AG10803 (cell line): Measurements from ENCODE around the gene PER1.

ENCODE experiments used
- DNase-seq: peaks from one replicate; pipeline ENCODE4 v3.0.0; 2010; ENCODE audit warnings: low read depth
- H3K4me3 ChIP-seq: 2 replicates; pipeline ENCODE4 v1.5.1; 2011; ENCODE audit warnings: mild to moderate bottlenecking, low read length, control low read depth
- TF ChIP-seq, protein P1 (sequence below): conservative IDR thresholded peaks from 2 replicates; pipeline ENCODE4 v1.5.1; 2011; ENCODE audit warnings: mild to moderate bottlenecking, low read length, control low read depth, inconsistent platforms

PER1 gene

DNA sequence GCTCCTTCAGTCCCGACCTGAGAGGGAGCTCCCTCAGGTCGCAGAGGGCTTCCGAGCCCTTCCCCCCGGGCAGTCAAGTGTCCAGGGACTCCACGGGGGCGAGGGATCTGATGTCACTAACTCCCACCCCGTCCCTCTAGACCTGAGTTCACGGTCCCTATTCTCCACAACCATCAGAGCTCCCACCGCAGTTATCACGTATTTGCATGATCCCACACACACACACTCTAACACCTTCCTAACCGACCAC lies 3.7 kb upstream of the PER1 start:
- no peak for DNase-seq
- peak overlapping the region; percentile 84 for H3K4me3 ChIP-seq
- TF ChIP-seq, protein P1, sequence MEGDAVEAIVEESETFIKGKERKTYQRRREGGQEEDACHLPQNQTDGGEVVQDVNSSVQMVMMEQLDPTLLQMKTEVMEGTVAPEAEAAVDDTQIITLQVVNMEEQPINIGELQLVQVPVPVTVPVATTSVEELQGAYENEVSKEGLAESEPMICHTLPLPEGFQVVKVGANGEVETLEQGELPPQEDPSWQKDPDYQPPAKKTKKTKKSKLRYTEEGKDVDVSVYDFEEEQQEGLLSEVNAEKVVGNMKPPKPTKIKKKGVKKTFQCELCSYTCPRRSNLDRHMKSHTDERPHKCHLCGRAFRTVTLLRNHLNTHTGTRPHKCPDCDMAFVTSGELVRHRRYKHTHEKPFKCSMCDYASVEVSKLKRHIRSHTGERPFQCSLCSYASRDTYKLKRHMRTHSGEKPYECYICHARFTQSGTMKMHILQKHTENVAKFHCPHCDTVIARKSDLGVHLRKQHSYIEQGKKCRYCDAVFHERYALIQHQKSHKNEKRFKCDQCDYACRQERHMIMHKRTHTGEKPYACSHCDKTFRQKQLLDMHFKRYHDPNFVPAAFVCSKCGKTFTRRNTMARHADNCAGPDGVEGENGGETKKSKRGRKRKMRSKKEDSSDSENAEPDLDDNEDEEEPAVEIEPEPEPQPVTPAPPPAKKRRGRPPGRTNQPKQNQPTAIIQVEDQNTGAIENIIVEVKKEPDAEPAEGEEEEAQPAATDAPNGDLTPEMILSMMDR: no peak

DNA sequence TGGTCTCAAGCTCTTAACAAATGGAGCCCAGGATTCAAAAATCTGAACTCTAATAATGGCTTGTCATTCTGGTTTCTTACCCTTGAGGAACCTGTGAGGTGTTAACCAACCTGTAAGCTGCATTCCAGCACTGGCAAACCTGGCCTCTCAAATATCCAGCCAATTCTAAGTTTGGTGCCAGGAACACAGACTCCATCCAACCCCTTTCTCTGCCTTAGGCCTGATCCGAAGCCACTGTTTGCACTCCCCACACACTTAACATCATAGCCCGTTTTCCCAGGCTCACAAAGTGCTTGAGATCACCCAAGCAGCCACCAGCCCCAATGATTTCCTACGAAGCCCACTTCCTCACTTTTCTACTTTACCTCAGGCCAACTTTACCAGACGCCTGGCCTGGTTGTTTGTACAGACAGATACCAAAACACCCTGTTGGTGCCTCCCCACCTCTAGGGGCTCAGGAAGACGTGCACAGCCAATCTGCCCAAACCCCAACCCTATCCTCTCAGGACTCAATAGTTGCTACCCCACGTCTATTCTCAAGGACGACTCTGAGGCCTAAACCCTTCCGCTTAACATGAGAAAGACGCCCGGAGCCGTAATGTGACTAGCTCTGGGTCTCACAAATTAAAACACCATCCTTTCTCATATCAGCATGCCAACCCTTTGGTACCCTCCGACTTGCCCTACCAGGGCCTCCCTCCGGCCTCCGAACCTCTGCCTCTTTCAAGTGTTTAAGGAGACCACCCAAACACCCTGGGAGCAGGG lies 3.2 kb upstream of the PER1 start:
- DNase-seq: no peak

DNA sequence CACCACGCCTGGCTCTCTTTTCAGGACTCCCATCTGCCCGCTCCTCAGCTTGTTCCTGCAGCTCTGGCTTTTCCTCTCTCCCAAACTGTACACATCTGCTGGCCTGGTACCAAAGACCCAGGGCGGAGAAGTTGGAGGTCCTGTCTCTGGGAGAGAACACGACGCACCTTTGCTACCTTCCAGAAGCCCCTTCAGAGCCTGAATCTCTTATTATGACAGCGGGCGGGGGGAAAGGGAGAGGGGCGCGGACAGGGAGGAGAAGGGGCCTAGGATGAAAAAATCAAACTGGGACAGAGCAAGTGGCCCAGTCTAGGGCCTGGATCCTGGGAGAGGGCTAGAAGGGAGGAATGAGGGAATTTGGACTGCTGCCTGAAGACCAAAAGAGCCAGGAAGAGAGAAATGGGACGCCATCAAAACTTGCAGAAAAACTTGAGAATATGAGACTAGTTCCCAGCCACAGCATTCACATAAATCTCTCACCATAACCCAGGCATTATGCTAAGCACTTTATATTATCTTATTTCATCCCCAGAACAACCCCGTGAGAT lies 2.5 kb upstream of the PER1 start:
- TF ChIP-seq, protein P1: no peak
- H3K4me3 ChIP-seq: peak overlapping the region; percentile 84
- no peak for DNase-seq

More for the DNA sequence above, 3.2 kb upstream of the PER1 start:
- peak overlapping the region; percentile 84 for H3K4me3 ChIP-seq
- TF ChIP-seq, protein P1: no peak

DNA sequence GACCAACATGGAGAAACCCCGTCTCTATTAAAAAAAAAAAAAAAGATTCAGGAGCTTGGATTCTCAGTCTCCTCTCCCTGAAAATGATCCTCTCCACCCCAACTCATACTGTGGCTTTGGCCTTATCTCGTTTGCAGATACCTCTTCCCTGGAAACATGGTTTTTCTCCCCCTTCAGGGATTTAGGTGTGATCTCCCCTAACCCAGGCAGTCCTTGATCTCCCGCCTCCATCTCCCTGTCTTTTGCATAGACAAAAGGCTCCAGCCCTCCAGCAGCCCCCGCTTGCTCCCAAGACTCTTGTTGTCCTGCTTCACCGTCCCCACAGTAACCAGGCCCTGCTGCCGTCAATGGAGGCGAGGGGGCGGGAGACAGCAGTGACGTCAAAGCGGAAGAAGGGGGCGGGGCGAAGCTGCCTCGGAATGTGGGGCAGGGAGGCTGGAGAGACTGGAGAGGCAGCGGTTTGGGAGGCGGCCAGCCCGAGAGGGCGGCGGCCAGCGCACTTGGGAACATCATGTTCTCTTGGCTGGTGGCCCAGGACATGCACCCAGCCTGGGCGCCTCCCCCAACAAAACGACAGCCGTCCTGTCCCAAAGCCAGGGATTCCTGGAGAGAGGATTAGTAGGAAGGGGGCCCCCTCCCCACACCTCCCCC lies 1.9 kb upstream of the PER1 start:
- TF ChIP-seq, protein P1: no peak
- H3K4me3 ChIP-seq: peak overlapping the region; percentile 51
- peak; percentile 99 for DNase-seq

DNA sequence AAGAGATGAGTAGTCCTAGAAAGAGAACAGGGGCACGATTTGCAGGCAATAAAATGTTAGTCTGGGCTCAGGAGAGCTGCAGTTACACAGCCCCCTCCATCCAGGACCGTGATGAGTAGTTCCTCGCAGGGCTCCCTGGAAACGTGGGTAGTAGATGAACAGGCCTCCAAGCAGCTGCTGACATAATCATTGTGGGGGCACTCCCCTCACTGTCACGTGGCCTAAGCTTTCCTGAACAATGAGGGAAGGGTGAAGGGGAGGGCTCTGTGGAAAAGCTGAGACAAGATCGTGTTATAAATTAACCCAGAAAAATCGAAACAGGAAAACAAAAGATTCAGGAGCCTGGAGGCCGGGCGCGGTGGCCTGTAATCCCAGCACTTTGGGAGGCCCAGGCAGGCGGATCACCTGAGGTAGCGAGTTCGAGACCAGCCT lies 1.3 kb upstream of the PER1 start:
- peak; percentile 97 for DNase-seq
- no peak overlapping the region; the same call in 1 of the 2 replicates for H3K4me3 ChIP-seq
- TF ChIP-seq, protein P1: no peak

DNA sequence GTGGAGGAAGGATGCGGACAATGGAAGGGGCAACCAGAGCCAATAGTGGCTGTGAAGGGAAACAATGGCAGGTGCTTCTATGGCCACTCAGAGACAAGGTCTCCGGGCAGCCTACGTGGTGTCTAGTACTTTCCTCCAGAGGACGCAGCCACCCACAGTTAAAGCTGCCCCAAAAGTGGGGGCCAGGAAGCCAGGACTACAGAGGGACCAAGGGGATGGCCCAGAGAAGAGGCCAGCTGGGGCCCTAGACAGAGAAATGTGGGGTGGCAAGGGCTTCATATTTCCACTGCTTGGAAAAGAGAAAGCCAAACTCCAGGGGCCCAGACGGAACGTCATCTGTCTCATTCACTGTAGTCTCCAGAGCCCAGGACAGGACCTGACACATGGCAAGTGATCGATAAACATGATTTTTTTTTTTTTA lies 837 bp upstream of the PER1 start:
- TF ChIP-seq, protein P1: no peak
- no peak overlapping the region for H3K4me3 ChIP-seq
- no peak for DNase-seq
